Tibial nerve (tissue), 4 donors: ENCODE measurements around the gene LDAH.

Experiments
- CTCF ChIP-seq, 5 experiments: fragments of 200-600 bp in 3 of 5; fragments of 450-650 bp in 2 of 5; sonication (generic) in 3 of 5; IDR thresholded peaks; one replicate each; pipeline ENCODE4 v1.5.1; 2016 to 2019; ENCODE audit warnings: antibody characterized with exemption in 5 of 5, mild to moderate bottlenecking in 3 of 5, moderate library complexity in 2 of 5
- EP300 ChIP-seq, 2 donors: sonication (generic); formaldehyde crosslinking; IDR thresholded peaks; one replicate each; pipeline ENCODE4 v1.6.1; 2017; ENCODE audit warnings: antibody characterized with exemption in 2 of 2, mild to moderate bottlenecking in 1 of 2
- POLR2A ChIP-seq, 2 donors: fragments of 450-650 bp; IDR thresholded peaks; one replicate each; pipeline ENCODE4 v1.6.1; 2017; ENCODE audit warnings: antibody characterized with exemption in 2 of 2, mild to moderate bottlenecking in 2 of 2, moderate library complexity in 2 of 2

GRCh38 chr2:20728114-20728758 lies 94.7 kb downstream of the LDAH start:
- TF ChIP-seq POLR2A (IDR thresholded peaks at IDR 0.05), result no peak
- TF ChIP-seq CTCF (IDR thresholded peaks at IDR 0.05), result no peak
- no peak for TF ChIP-seq EP300 (IDR thresholded peaks at IDR 0.05)
